HG03097 (cell line): ENCODE measurements around the gene ZBTB43.

Source experiments
- ATAC-seq: cut with Tn5 transposase; IDR thresholded peaks from one replicate; pipeline ENCODE4 v1.9.1; 2021; ENCODE audit not compliant: unreplicated experiment, low FRiP score

ZBTB43 gene

DNA sequence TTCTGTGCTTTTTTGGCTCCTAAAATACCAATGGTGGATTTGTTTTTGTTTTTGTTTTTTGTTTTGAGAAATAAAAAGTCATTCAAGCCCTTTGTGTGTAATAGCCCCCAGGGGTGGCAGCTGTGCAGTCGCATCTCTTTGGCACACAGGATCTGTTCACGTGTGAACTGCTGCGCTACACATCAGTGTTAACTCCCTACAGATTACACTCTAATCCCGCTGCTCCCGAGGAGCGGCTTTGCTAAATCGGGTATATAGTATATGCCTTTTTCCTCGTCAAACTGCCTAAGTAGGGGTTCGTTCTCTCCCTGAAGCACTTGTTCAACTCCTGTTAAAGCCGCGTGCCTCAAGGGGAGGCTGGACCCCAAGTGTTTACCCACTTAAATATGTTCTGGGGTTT is 77.9 kb downstream of the ZBTB43 start:
- ATAC-seq, result no peak

DNA sequence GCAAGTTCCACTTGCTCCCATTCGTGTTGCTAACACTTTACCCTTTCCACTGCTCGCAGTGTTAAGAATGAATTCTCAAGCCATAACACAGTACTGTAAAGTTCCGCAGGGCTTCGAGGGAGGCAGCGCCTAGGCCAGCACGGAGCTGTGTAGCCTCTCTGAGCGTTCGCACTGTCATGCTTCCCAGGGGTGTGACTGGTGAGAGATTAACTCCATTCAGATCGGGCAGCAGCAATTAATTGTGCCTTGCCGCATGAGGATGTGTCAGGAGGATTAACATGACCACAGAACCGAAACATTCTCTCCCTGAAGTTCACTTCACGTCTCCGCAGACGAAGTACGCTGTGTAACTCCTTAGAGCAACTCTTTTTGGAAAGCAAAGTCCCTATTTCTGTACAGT is 78.8 kb downstream of the ZBTB43 start:
- ATAC-seq, result no peak

DNA sequence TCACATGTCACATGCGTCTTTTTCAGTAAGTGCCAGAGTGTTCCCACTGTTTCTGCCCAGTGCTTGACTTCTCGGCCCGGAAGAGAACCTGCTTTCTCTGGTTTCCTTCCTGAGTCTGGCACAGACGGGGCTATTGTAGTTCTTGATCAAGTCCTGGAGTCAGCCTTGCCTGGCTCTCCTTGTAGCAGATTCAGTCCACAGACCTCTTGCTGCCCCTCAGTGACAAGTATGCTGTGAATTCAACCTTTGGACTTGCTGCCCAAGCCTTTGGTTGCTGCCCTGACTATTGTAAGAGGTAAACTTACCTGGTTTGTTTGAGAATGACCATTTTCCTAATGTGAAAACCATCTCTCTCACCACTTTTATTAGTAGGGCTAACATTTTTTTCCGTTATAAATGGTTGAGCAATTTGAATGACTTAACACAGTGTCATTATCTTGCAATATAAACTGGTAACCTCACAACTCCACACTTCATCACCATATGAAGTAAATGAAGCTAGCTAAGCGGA is 80.3 kb downstream of the ZBTB43 start:
- ATAC-seq, result no peak

DNA sequence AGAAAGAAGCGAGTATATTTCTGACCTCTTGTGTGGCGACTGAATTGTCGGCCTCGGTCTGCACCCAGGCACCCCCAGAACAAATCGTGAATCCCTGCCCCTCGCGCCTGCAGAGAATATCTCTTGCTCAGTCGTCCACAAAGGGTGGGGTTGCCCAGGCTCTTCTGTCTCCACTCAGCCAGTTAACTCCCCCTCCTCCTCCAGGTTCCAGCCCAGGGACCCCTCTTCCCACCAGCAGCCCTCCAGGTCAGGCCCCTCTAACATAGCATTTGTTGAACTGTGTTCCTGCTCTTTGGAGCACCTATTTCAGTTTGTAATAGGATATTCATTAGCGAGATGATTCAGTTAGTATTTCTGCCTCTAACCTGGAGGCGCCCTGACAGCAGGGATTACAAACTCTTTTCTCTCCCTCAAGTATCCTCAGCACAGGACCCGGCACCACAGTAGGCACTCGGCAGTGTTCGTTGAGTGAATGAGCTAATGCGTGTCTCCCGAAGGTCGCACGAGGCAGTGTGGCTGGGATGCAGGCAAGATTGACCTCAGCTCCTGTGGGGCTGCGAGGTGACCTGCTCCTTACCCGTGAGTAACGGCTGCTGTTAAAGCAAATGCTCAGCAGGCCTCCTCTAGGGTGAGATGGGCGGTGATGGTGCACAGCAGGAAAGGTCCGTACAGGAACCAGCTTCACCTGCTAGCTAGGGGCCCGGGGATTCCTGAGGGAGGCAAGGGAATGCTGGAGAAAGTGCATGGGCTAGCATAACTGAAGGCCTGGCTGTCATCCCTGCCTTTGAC is 81.4 kb downstream of the ZBTB43 start:
- ATAC-seq, result no peak

DNA sequence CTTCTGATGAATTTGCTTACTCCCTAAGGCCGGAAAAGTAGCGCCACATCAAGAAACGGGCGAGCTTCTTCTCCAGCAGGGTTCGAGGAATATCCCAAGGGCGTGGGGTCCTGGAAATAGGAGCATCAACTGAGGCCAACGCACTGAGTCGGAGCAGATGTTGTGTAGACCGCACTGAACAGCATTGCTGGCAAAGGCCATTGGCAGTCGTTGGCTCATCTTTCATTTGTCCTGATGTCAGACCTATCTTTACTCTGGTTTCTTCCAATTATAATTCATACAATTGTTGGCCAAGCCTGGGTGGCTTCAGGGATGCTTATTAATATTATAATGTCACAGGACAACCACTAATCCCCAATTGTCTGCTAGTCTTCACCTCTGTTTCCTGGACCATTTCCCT is 82.1 kb downstream of the ZBTB43 start:
- no peak for ATAC-seq
